H1 (cell line): ENCODE measurements around the gene DICER1. TPM values are rescaled to one million over a fixed set of nuclear protein-coding genes. Genes with fewer than 3 reads are reported as not detected.

Source experiments
- CTCF ChIA-PET: fragments of 300-600 bp; sonication (Branson Sonifier 250); formaldehyde crosslinking; loops from one replicate; lab custom pipeline; 2021; ENCODE audit not compliant: partially characterized antibody; lab: Charles Lee
- POLR2A ChIA-PET: fragments of 300-600 bp; sonication (Branson Sonifier 250); formaldehyde crosslinking; loops from one replicate; lab custom pipeline; 2021; ENCODE audit warnings: inconsistent platforms; ENCODE audit not compliant: partially characterized antibody; lab: Charles Lee
- DNase-seq, 2 experiments: peaks; one replicate each; pipeline versions ENCODE4 v3.0.0 to v3.0.0-alpha.2; 2010 to 2022; ENCODE audit warnings: low spot score in 2 of 2, low read depth in 1 of 2, mixed read lengths in 1 of 2
- FAIRE-seq: peaks from 2 replicates; lab custom pipeline; 2011; peaks lifted over from hg19 to GRCh38; lab: Jason Lieb, UNC
- H2AFZ ChIP-seq: 2 replicates; pipeline ENCODE4 v1.8.1; 2012; ENCODE audit warnings: low read length, inconsistent platforms
- H2AK5ac ChIP-seq: 2 replicates; pipeline ENCODE4 v1.6.1; 2013; ENCODE audit warnings: low read depth, low read length
- H2BK120ac ChIP-seq: replicated peaks from 2 replicates; pipeline ENCODE3; 2013; ENCODE audit warnings: low read depth, low read length, inconsistent platforms
- H2BK12ac ChIP-seq: 2 replicates; pipeline ENCODE4 v1.6.1; 2013; ENCODE audit warnings: low read depth, low read length
- H2BK15ac ChIP-seq: 2 replicates; pipeline ENCODE4 v1.6.1; 2013; ENCODE audit warnings: low read length
- H2BK20ac ChIP-seq: 2 replicates; pipeline ENCODE4 v1.6.1; 2013; ENCODE audit warnings: low read length
- H2BK5ac ChIP-seq: 2 replicates; pipeline ENCODE4 v1.6.1; 2013; ENCODE audit warnings: low read depth, low read length
- H3K14ac ChIP-seq: 2 replicates; pipeline ENCODE4 v1.6.1; 2013; ENCODE audit warnings: inconsistent platforms; ENCODE audit not compliant: insufficient read length
- H3K18ac ChIP-seq: 2 replicates; pipeline ENCODE4 v1.6.1; 2013; ENCODE audit warnings: low read length; ENCODE audit errors: extremely low read depth
- H3K23ac ChIP-seq: 2 replicates; pipeline ENCODE4 v1.6.1; 2013; ENCODE audit warnings: inconsistent platforms; ENCODE audit not compliant: insufficient read length
- H3K23me2 ChIP-seq: 2 replicates; pipeline ENCODE4 v1.6.1; 2013; ENCODE audit warnings: low read depth, low read length
- H3K27ac ChIP-seq: 2 replicates; pipeline ENCODE4 v1.6.1; 2011; ENCODE audit warnings: low read depth, low read length, inconsistent platforms
- H3K27me3 ChIP-seq, 4 experiments: replicated peaks in 1 of 4; 1 replicate in 1 of 4; 2 replicates in 3 of 4; pipeline versions ENCODE4 v1.6.1 to v1.8.1; 2011 to 2013; ENCODE audit warnings: low read length in 3 of 4, mild to moderate bottlenecking in 3 of 4, inconsistent platforms in 2 of 4, mixed read lengths in 2 of 4, moderate library complexity in 1 of 4; ENCODE audit not compliant: control insufficient read depth in 3 of 4, insufficient read depth in 3 of 4; ENCODE audit errors: extremely low read depth in 1 of 4
- H3K36me3 ChIP-seq, 4 experiments: 2 replicates each; pipeline versions ENCODE4 v1.6.1 to v1.8.1; 2011 to 2013; ENCODE audit warnings: mild to moderate bottlenecking in 4 of 4, low read length in 3 of 4, moderate library complexity in 2 of 4, control low read depth in 1 of 4, inconsistent platforms in 1 of 4; ENCODE audit not compliant: insufficient read depth in 4 of 4, control insufficient read depth in 2 of 4
- H3K4ac ChIP-seq: replicated peaks from 2 replicates; pipeline ENCODE3; 2013; ENCODE audit warnings: low read length, low read depth, mixed read lengths, inconsistent platforms; ENCODE audit not compliant: insufficient read length
- H3K4me1 ChIP-seq, 4 experiments: replicated peaks in 1 of 4; 1 replicate in 1 of 4; 2 replicates in 3 of 4; pipeline versions ENCODE4 v1.6.1 to v1.8.1; 2011 to 2013; ENCODE audit warnings: low read length in 3 of 4, inconsistent platforms in 2 of 4, mixed read lengths in 1 of 4; ENCODE audit not compliant: insufficient read depth in 4 of 4, control insufficient read depth in 3 of 4
- H3K4me2 ChIP-seq, 2 experiments: 2 replicates each; pipeline versions ENCODE4 v1.6.1 to v1.8.1; 2011 to 2013; ENCODE audit warnings: low read depth in 2 of 2, low read length in 2 of 2, control low read depth in 1 of 2, inconsistent platforms in 1 of 2, mild to moderate bottlenecking in 1 of 2; ENCODE audit not compliant: insufficient read depth in 1 of 2
- H3K4me3 ChIP-seq, 4 experiments: fragments of 200-600, 300-600 bp in 1 of 4; sonication (generic), shearing (Covaris generic), sonication (Bioruptor Twin) in 1 of 4; 2 replicates each; pipeline versions ENCODE4 v1.5.1 to v1.8.1; 2011 to 2016; ENCODE audit warnings: low read length in 4 of 4, low read depth in 3 of 4, control low read depth in 2 of 4, inconsistent platforms in 2 of 4, mild to moderate bottlenecking in 2 of 4, mixed read lengths in 1 of 4, moderate library complexity in 1 of 4; ENCODE audit not compliant: insufficient read depth in 2 of 4; ENCODE audit errors: extremely low read depth in 1 of 4
- H3K56ac ChIP-seq: replicated peaks from 2 replicates; pipeline ENCODE3; 2013; ENCODE audit warnings: low read depth, mild to moderate bottlenecking, mixed read lengths, low read length, inconsistent platforms; ENCODE audit not compliant: insufficient read length
- H3K79me1 ChIP-seq: 2 replicates; pipeline ENCODE4 v1.6.1; 2013; ENCODE audit warnings: low read depth, low read length, control low read depth
- H3K79me2 ChIP-seq, 2 experiments: 2 replicates each; pipeline versions ENCODE4 v1.6.1 to v1.8.1; 2012 to 2013; ENCODE audit warnings: low read length in 2 of 2, mild to moderate bottlenecking in 2 of 2, inconsistent platforms in 1 of 2; ENCODE audit not compliant: insufficient read depth in 2 of 2, control insufficient read depth in 1 of 2
- H3K9ac ChIP-seq, 4 experiments: replicated peaks in 1 of 4; 1 replicate in 1 of 4; 2 replicates in 3 of 4; pipeline versions ENCODE4 v1.6.1 to v1.8.1; 2011 to 2013; ENCODE audit warnings: low read depth in 3 of 4, low read length in 3 of 4, control low read depth in 2 of 4, mild to moderate bottlenecking in 2 of 4, moderate library complexity in 2 of 4, inconsistent platforms in 1 of 4; ENCODE audit errors: extremely low read depth in 1 of 4
- H3K9me3 ChIP-seq, 2 experiments: 2 replicates each; pipeline versions ENCODE4 v1.6.1 to v1.8.1; 2012 to 2013; ENCODE audit warnings: mild to moderate bottlenecking in 2 of 2, moderate library complexity in 2 of 2, control low read depth in 1 of 2, inconsistent platforms in 1 of 2, low read depth in 1 of 2, low read length in 1 of 2, mixed read lengths in 1 of 2; ENCODE audit not compliant: insufficient read depth in 2 of 2
- H4K20me1 ChIP-seq, 2 experiments: replicated peaks in 1 of 2; 2 replicates each; pipeline versions ENCODE3 to v1.8.1; 2011 to 2013; ENCODE audit warnings: inconsistent platforms in 2 of 2, low read length in 2 of 2, mild to moderate bottlenecking in 1 of 2; ENCODE audit not compliant: insufficient read depth in 2 of 2, control insufficient read depth in 1 of 2
- H4K5ac ChIP-seq: 2 replicates; pipeline ENCODE4 v1.6.1; 2013; ENCODE audit warnings: low read length, low read depth, mixed read lengths, inconsistent platforms; ENCODE audit not compliant: insufficient read length
- H4K8ac ChIP-seq: 2 replicates; pipeline ENCODE4 v1.8.0; 2013; ENCODE audit warnings: mild to moderate bottlenecking, moderate library complexity, low read length, inconsistent platforms; ENCODE audit not compliant: insufficient read depth; ENCODE audit errors: extremely low read depth
- H4K91ac ChIP-seq: replicated peaks from 2 replicates; pipeline ENCODE3; 2013; ENCODE audit warnings: low read length, mixed read lengths, inconsistent platforms; ENCODE audit not compliant: insufficient read length
- TAF1 ChIP-seq: IDR thresholded peaks from 2 replicates; pipeline ENCODE4 v1.6.1; 2011; ENCODE audit warnings: mild to moderate bottlenecking, low read depth, low read length
- WGBS, 2 experiments: shearing (Covaris generic) in 1 of 2; methylation state at CpG; one replicate each; pipeline versions ENCODE4 v1.1.6 to v1.1.7; 2013 to 2015; ENCODE audit warnings: low lambda C conversion rate in 2 of 2, mixed read lengths in 2 of 2, inconsistent platforms in 1 of 2, low coverage in 1 of 2, missing lambda C conversion rate in 1 of 2; ENCODE audit not compliant: insufficient replicate concordance in 2 of 2, insufficient coverage in 1 of 2, insufficient read length in 1 of 2; ENCODE audit errors: extremely low coverage in 1 of 2, missing lambda C conversion rate in 1 of 2; 5-methylcytosine and 5-hydroxymethylcytosine counted together
- polyA plus RNA-seq, 7 experiments: library from polyadenylated mRNA; depleted of rRNA in 3 of 7; stranded (reverse) in 5 of 7; unstranded in 2 of 7; fragments of >200 nt in 5 of 7; fragments of 200-250 nt in 2 of 7; gene quantifications; 1 replicate in 5 of 7; 2 replicates in 1 of 7; 4 replicates in 1 of 7; pipeline versions ENCODE4 v1.2.1 to v1.2.3, GENCODE V29; 2011 to 2013; ENCODE audit warnings: missing spikeins in 2 of 7, mixed read lengths in 2 of 7
- total RNA-seq: library from RNA; stranded (reverse); fragmentation: NEBNext Ultra II Directional; extraction: Animal tissue kit (Norgen Biotek cat#: 25700); gene quantifications from 2 replicates; pipeline ENCODE4 v1.2.1, GENCODE V29; 2021

Gene DICER1
- total and polyA plus RNA-seq, 2 of the 8 experiments (the other 6 are each of a cell fraction or from before 2014, with no cell fraction given) = 11.9 to 61.8 TPM

GRCh38 chr14:95067526-95067925 is 89.8 kb downstream of the DICER1 start:
- H3K4me1 ChIP-seq = no peaks in the 10 kb centered on the region
- no peaks in the 10 kb centered on the region for H3K9me3 ChIP-seq
- H3K27me3 ChIP-seq = no peaks in the 10 kb centered on the region
- FAIRE-seq (no peak), DNase-seq (no peak)
- no peak overlapping the region for H3K27ac ChIP-seq
- ChIA-PET POLR2A (no interaction called here), CTCF (interaction anchor here (1.1 to 1.4 kb wide), 2 partner anchors 294 to 377 kb away, joined by 3 read pairs; no protein-coding TSS in a partner anchor)
- H3K23me2 ChIP-seq = peaks cover 8% of the 10 kb centered on the region; the same call in 1 of the 2 replicates
- no peak overlapping the region for H2BK5ac ChIP-seq
- TF ChIP-seq TAF1 = no peak
- no peaks in the 10 kb centered on the region for H3K79me1 ChIP-seq
- WGBS, 2 experiments = 94% methylated on average over 4 of the region's 4 CpGs; no CpG with 5 or more reads in 1 of the 2 experiments
- H3K14ac ChIP-seq = no peak overlapping the region
- H2AFZ ChIP-seq = no peak overlapping the region
- no peak overlapping the region for H4K91ac ChIP-seq
- no peak overlapping the region for H4K8ac ChIP-seq
- no peak overlapping the region for H2BK120ac ChIP-seq
- H2BK15ac ChIP-seq = no peak overlapping the region
- no peak overlapping the region for H2AK5ac ChIP-seq
- H3K23ac ChIP-seq = no peak overlapping the region
- H4K20me1 ChIP-seq = peaks cover 0 to 7% of the 10 kb centered on the region in 2 experiments
- H3K18ac ChIP-seq = no peak overlapping the region
- no peak overlapping the region for H3K4me3 ChIP-seq
- no peak overlapping the region for H2BK12ac ChIP-seq
- H2BK20ac ChIP-seq = no peak overlapping the region
- H3K79me2 ChIP-seq = no peaks in the 10 kb centered on the region
- H3K56ac ChIP-seq = no peak overlapping the region
- no peak overlapping the region for H3K4ac ChIP-seq
- no peak overlapping the region for H3K4me2 ChIP-seq
- no peaks in the 10 kb centered on the region for H3K36me3 ChIP-seq
- H3K9ac ChIP-seq = no peak overlapping the region
- H4K5ac ChIP-seq = no peak overlapping the region
